Activated CD8-positive, alpha-beta memory T cell treated with anti-CD3 and anti-CD28 coated beads for 48 hours (primary cell): ENCODE measurements around the gene MBNL2.

Source experiments
- DNase-seq, 3 experiments: peaks; one replicate each; pipeline ENCODE4 v3.0.0-alpha.2; 2020; ENCODE audit warnings: low read depth in 2 of 3, low spot score in 2 of 3

Gene MBNL2

GRCh38 chr13:97408938-97409337, 186.8 kb downstream of the MBNL2 start:
- no peak for DNase-seq

GRCh38 chr13:97411984-97412383, 189.9 kb downstream of the MBNL2 start:
- DNase-seq = no peak

GRCh38 chr13:97413694-97414093, 191.6 kb downstream of the MBNL2 start:
- DNase-seq = no peak

GRCh38 chr13:97414392-97414791, 192.3 kb downstream of the MBNL2 start:
- DNase-seq = no peak

- DNase-seq = no peak
These were observed 195.6 kb downstream of the MBNL2 start for GRCh38 chr13:97417698-97418097.

- DNase-seq = no peak
These were observed 200.3 kb downstream of the MBNL2 start for GRCh38 chr13:97422118-97423054.

GRCh38 chr13:97423300-97424045, 201.3 kb downstream of the MBNL2 start:
- DNase-seq = no peak

GRCh38 chr13:97425590-97425989, 203.5 kb downstream of the MBNL2 start:
- DNase-seq = no peak

- DNase-seq = no peak
These were observed 204.6 kb downstream of the MBNL2 start for GRCh38 chr13:97426695-97427094.

GRCh38 chr13:97429681-97430081, 207.5 kb downstream of the MBNL2 start:
- DNase-seq = no peak

- DNase-seq = no peak
These were observed 208.2 kb downstream of the MBNL2 start for GRCh38 chr13:97430296-97430695.

GRCh38 chr13:97431171-97431764, 209.1 kb downstream of the MBNL2 start:
- no peak for DNase-seq

- no peak for DNase-seq
These were observed 210.2 kb downstream of the MBNL2 start for GRCh38 chr13:97432232-97432916.

GRCh38 chr13:97432917-97433726, 211.0 kb downstream of the MBNL2 start:
- DNase-seq = peak; percentile 92 to 96 (median 93)

- peak; percentile 57 to 78 (median 74) for DNase-seq
These were observed 211.7 kb downstream of the MBNL2 start, which contains the start of gene RAP2A for GRCh38 chr13:97433727-97434396. TSS of gene RAP2A (plus strand) at chr13:97434169. CDS start at chr13:97434471, 302 bp downstream.

GRCh38 chr13:97434397-97435201, 212.5 kb downstream of the MBNL2 start:
- DNase-seq = peak; percentile 6 to 22 (median 19)

- no peak for DNase-seq
These were observed 213.2 kb downstream of the MBNL2 start for GRCh38 chr13:97435323-97435722.

- no peak for DNase-seq
These were observed 213.7 kb downstream of the MBNL2 start for GRCh38 chr13:97435794-97436193.

GRCh38 chr13:97436845-97437244, 214.7 kb downstream of the MBNL2 start:
- DNase-seq = no peak
